BE2C (cell line): ENCODE measurements around the gene ZNF710.

Experiments
- DNase-seq: peaks from one replicate; pipeline ENCODE4 v3.0.0-alpha.2; 2020
- H3K27me3 ChIP-seq: fragments of 250-450 bp; sonication (Bioruptor Pico); 2 replicates; pipeline ENCODE4 v1.5.1; 2020; ENCODE audit warnings: mild to moderate bottlenecking
- H3K36me3 ChIP-seq: fragments of 250-450 bp; sonication (Bioruptor Pico); 2 replicates; pipeline ENCODE4 v1.5.1; 2020; ENCODE audit warnings: mild to moderate bottlenecking
- H3K4me1 ChIP-seq: fragments of 250-450 bp; sonication (Bioruptor Pico); 2 replicates; pipeline ENCODE4 v1.5.1; 2020
- H3K4me3 ChIP-seq: 2 replicates; pipeline ENCODE4 v1.5.1; 2011; ENCODE audit warnings: low read depth, low read length
- H3K9me3 ChIP-seq: fragments of 250-450 bp; sonication (Bioruptor Pico); 2 replicates; pipeline ENCODE4 v1.5.1; 2020
- CTCF ChIP-seq: IDR thresholded peaks from 2 replicates; pipeline ENCODE4 v1.5.1; 2012; ENCODE audit warnings: mild to moderate bottlenecking, low read depth, low read length

ZNF710 gene

DNA sequence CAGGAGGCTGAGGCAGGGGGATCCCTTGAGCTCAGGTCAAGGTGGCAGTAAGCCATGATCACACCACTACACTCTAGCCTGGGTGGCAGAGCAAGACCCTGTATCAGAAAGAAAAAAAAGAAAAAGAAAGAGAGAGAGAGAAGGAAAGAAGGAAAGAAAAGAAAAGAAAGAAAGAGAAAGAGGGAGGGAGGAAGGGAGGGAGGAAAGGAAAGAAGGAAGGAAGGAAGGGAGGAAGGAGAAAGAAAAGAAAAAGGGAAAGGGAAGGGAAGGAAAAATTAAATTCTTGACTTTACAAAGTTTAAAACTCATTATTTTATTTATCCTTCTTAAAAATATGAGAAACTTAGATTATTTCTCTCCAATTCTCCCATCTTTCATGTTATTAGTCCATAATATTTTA is 118.2 kb downstream of the ZNF710 start:
- H3K9me3 ChIP-seq, result peaks cover 4% of the 10 kb centered on the region; the same call in 1 of the 2 replicates
- no peak for TF ChIP-seq CTCF
- DNase-seq, result no peak
- no peaks in the 10 kb centered on the region for H3K4me1 ChIP-seq
- no peaks in the 10 kb centered on the region for H3K36me3 ChIP-seq
- H3K27me3 ChIP-seq, result peaks cover 3% of the 10 kb centered on the region; the same call in 1 of the 2 replicates
- H3K4me3 ChIP-seq, result no peak overlapping the region

DNA sequence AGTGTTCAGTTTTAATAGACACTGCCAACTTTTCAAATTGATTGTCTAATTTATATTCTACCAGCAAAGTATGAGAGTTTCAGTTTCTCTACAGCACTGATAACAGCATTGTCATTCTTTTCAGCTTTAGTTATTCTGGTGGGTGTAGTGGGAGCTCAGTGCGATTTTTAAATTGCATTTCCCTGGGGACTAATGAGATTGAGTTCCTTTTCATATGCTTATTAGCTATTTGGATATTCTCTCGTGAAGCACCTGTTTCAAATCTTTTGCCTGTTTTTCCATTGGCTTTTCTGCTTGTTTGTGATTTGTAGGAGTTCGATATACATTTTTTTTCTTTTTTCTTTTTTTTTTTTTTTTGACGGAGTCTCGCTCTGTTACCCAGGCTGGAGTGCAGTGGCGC is 120.0 kb downstream of the ZNF710 start:
- no peaks in the 10 kb centered on the region for H3K4me1 ChIP-seq
- H3K9me3 ChIP-seq, result no peaks in the 10 kb centered on the region
- H3K27me3 ChIP-seq, result peaks cover 3% of the 10 kb centered on the region; the same call in 1 of the 2 replicates
- no peaks in the 10 kb centered on the region for H3K36me3 ChIP-seq
- no peak overlapping the region for H3K4me3 ChIP-seq
- TF ChIP-seq CTCF, result no peak
- no peak for DNase-seq

DNA sequence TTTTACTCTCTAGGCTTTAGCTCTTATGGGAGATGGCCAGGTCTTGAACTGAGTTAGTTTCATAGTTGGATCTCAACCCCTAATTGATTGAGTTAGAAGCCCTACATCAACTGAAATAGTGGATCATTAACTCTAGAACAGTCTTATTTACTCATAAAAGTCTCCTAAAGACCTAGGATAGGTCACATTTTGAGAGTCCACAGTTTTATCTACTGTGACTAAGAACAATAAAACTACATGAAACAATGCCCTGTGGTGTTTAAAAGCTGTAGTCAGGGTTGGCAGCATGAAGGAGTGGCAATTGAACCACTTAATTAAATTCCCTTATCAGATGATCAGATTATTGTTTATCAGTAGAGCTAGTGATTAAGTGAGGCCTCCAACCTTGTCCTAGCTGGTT is 123.4 kb downstream of the ZNF710 start:
- no peak for TF ChIP-seq CTCF
- Histone ChIP-seq H3K9me3 (no peaks in the 10 kb centered on the region), H3K36me3 (no peaks in the 10 kb centered on the region), H3K4me3 (no peak overlapping the region), H3K4me1 (no peaks in the 10 kb centered on the region), H3K27me3 (peaks cover 3% of the 10 kb centered on the region; the same call in 1 of the 2 replicates)
- DNase-seq, result no peak

- Histone ChIP-seq H3K27me3 (no peaks in the 10 kb centered on the region), H3K36me3 (no peaks in the 10 kb centered on the region), H3K4me3 (no peak overlapping the region), H3K4me1 (no peaks in the 10 kb centered on the region), H3K9me3 (no peaks in the 10 kb centered on the region)
- TF ChIP-seq CTCF, result no peak
- DNase-seq, result no peak
Observed at GRCh38 chr15:90126022-90126421, 124.9 kb downstream of the ZNF710 start.

GRCh38 chr15:90126596-90127435 is 125.7 kb downstream of the ZNF710 start:
- Histone ChIP-seq H3K4me3 (no peak overlapping the region), H3K36me3 (no peaks in the 10 kb centered on the region), H3K9me3 (no peaks in the 10 kb centered on the region), H3K4me1 (no peaks in the 10 kb centered on the region), H3K27me3 (no peaks in the 10 kb centered on the region)
- TF ChIP-seq CTCF, result no peak
- no peak for DNase-seq

DNA sequence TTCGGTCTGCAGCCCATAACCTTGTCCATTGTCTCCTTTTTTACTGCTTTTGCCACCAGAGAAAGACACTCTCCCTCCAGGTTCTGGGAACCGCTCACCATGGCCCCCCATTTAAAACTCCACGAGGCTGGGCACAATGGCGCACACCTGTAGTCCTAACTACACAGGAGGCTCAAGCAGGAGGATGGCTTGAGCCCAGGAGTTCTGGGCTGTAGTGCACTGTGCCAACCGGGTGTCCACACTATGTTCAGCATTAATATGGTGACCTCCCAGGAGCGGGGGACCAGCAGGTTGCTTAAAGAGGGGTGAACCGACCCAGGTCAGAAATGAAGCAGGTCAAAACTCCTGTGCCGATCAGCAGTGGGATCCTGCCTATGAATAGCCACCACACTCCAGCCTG is 129.2 kb downstream of the ZNF710 start:
- Histone ChIP-seq H3K27me3 (no peaks in the 10 kb centered on the region), H3K36me3 (no peaks in the 10 kb centered on the region), H3K4me3 (no peak overlapping the region), H3K4me1 (no peaks in the 10 kb centered on the region), H3K9me3 (no peaks in the 10 kb centered on the region)
- no peak for DNase-seq
- no peak for TF ChIP-seq CTCF
